SW 1271 (cell line): Measurements from ENCODE around the gene MNDA.

ENCODE experiments used
- DNase-seq, 2 experiments: peaks; one replicate each; lab custom pipeline; 2025; lab: John Stamatoyannopoulos, UW

MNDA gene

DNA sequence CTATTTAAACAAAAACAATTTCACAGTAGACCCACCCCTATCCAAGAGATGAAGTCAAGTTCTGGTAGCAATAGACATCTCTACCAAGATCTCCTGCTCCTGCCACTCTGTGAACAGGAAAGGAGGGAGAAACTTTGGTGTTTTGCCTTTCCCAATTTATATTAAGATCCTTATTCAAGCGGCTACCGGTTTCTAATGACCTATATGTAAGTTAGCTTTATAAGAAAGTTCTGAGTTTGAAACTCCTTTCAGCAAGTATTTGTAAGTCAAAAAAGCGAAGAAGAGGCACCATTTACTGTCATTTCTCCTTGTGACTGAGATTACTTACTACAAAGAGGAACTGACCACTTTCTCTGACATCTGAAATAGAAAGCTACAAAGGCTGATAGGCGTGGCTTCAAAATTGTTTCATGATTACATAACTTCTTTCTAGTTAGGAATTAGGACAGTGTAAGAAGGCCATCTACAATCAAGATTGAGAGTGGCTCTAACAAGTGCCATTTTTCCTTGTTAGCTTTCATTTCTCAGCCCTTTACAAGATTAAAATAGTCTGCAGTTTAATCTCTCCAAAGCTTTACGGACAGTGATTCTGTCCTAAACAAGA, at the start of gene MNDA:
MNDA (plus strand) TSS at position 448 of the 604 bp plus-strand sequence. CDS start 10,803 bp downstream, outside the sequence.
- DNase-seq: no peak

DNA sequence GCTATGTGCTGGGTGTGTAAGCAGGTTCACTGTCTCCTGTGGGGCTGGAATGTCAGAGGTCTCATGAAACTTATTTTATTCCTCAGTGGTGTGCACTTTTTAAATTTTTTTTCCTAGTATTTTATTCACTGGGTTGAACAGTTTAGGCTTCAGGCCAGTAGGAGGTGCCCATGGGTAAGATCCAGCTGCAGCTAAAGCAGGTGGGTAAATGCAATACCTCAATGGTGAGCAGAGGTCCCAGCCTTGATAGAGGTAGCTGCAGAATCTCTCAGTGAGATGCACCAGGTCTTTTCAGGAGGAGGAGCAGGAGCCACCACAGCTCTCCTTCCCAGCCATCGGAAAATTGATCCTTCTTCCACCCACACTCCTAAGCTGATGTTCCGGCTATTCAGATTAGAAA, 37.5 kb upstream of the MNDA start:
- no peak for DNase-seq

DNA sequence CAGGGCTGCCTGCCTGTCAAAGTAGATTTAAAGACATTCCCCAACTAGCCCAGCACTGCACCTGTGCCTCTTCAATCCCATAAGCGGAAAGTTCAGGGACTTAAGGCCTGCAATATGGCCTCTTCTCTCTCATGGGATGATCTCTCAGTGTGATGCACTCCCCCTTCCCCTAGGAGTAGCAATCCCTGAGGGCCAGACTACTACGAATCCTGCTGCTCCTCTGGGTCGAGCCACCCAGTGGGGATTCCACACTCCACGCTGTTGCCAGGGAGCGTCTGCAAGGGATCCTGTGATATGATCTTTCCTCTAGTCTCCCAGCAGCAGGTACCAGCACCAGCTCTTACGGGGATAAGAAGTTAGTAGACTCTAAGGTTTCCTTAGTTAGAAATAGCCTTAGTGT, 36.9 kb upstream of the MNDA start:
- DNase-seq: no peak

DNA sequence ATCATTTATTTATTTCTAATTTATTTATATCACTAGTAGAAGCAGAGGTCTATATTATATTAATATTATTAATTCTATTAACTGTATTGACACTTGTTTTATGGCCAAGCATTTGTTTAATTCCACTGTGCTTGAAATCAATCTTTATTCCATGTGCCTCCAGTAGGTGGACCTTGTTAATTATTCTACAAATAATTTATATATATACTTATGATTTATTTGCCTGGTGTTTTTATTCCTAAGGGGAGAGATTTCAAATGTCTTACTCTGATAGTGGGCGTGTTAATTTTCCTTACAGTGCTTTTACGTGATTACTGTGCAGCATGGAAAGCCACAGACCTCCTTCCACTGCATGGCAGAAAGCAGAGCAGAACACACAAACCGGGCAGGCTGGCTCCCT, 32.6 kb upstream of the MNDA start:
- DNase-seq: no peak

DNA sequence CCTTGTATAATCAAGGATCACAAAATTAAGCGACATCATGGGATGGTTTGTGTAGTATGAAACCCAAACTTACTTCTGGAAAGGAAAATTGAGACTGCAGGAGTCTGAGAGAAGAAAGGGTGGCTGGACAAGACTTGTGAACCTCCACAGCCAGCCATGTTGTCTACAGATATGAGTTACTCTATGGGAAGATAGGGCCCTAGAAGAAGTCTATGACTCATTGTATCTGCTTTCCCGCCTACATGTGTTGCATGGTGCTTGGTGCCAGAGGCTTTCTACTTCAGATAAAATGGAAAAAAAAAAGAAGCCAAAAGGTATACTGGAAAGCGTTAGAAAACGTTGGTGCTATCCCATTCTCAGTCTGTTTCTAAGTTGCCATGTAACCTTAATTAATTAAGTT, 31.5 kb upstream of the MNDA start:
- DNase-seq: no peak

DNA sequence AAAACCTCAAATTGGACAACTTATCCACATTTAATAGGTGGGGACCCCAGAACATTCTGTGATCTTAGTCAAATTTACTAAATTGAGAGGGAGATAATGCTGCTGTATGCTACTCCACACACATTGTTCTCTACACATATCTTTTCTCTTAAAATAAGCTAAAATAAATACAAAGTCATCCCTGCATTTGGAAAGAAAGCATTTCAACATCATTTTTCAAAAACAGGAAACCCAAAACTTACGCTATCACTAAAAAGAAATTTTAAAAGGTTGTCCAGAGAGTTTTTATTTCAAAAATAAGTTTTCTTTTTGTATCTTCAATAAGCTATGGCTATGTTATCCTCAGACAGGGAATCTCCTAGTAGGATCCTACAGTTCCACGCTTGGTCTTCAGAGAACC, 30.6 kb upstream of the MNDA start:
- DNase-seq: no peak

DNA sequence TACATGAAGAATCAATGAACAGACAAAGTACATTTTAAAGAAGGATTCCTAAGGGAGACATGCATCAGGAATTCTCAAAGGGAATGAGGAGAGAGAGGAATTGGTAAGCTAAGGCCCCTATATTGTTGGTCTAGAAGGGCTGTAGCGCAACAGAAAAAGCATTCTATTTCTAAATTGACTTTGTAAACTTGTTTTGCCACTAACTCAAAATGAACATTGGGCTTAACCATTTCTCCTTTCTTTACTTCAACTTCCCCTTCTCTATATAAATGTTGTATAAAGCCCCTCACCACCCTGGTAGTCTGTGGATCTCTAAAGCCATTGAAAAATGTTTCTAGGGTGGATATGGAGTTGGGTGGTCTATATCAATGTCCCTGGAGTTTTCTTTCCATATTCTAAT, 29.8 kb upstream of the MNDA start:
- no peak for DNase-seq

DNA sequence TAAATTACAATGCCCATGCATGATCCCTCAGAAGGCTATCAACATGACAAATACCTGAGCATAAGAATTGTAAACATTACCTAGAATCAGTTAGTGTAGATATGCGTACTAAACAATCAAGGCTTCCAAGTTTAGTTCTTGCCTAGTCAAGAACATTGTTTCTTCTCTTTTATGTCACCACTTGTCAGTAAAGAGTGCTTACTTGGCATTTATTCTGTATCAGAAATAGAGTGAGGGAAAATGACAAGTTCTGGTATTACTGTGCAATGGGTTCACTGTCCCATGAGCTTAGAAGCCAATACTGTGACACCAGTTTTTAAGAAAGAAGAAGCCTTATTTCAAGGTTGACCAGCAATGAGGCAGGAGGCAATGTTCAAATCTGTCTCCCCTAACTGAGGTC, 27.5 kb upstream of the MNDA start:
- no peak for DNase-seq

DNA sequence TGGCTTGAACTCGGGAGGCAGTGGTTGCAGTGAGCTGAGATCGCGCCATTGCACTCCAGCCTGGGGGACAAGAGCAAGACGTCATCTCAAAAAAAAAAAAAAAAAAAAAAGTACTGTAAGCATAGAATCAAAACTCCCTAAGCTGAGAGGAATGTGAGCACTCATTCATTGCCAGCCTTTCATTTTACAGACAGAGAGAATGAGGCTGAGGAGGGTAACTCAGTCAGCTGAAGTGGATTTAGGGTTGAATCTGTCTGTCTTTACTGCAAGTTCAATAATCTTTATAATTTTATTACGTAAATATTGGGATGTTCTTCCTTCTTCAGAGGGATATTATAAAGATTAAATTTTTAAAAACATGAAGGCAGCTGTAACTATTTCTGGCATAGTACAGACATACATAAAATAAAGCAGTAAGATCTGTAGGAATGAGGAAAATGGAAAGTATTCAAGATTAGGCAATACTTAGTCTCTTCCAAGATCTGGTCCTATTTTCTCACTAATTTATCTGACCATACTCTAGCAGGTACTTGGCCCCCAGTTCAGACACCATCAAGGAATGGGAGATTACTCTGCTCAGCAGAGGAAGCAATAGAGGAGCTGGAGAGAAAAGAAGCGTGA, 24.1 kb upstream of the MNDA start:
- DNase-seq: no peak

DNA sequence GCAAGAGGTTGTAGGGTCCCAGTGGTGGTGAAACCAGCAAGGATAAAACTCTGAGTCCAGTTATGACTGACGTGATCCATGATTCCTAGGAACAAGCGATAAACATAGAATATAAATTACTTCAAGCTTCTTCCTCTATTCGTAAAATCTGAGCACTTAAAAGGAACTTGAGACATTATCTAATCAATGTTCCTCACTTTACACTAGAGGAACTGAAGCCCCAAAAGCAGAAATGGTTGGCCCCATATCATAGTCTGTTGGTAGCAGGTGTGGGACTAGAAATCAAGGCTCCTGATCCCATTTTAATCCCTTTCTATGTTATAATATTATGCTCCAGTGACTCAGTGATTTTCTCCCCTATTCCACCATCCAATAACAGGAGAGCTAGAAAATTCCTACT, 21.9 kb upstream of the MNDA start:
- no peak for DNase-seq

DNA sequence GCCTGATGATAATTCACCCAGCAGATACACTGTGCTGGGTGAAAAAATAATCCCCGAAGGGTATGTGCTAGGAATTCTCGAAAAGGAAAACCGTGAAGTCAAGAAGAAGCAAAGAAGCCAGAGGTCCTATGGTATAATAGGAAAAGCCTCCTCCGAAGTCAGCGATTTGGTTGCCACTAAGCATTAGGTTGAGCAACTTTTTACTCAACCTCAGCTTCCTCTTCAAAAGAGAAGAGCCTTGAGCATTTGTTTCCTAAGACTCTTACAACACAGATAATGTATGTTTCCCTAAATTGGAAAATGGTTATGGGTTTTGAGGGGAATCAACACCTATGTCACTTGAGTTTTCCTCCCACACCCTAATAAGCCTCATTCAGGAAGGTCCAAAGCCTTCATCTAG, 21.3 kb upstream of the MNDA start:
- no peak for DNase-seq

DNA sequence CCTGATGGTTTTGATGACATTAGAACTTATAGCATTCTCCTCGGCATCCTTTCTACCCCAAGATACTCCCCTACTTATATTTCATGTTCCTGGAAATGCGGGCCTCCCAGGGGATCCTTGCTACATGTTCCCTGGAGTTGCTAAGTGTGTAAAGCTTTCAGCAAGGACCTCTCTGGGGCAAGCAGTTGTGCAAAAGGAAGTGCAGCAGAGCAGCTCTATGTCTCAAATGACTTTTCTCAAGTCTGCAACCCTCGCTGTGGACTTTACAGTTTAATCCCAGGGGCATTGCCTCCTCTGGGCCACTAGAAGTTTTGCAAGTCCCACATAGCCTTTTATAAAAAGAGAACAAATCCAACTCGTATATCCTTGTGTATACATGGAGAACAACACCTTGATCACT, 20.8 kb upstream of the MNDA start:
- no peak for DNase-seq

DNA sequence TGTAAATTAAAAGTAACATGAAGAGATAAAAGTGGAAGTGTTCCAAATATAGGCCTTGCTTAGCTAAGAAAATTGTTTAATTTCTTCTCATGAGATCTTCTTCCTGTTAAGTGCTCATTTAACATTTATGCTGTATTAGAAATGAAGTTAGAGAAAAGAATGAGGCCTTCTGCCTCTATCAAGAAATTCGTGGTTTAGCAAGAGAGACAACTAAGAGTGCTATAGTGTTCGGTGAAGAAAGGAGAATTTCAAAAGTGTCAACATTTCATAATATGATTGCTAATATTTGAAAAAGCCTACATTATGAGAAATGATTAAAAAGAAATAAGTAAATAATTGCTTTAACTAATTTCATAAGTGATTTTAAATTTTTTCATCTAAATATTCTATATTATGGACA, 18.8 kb upstream of the MNDA start:
- DNase-seq: no peak

DNA sequence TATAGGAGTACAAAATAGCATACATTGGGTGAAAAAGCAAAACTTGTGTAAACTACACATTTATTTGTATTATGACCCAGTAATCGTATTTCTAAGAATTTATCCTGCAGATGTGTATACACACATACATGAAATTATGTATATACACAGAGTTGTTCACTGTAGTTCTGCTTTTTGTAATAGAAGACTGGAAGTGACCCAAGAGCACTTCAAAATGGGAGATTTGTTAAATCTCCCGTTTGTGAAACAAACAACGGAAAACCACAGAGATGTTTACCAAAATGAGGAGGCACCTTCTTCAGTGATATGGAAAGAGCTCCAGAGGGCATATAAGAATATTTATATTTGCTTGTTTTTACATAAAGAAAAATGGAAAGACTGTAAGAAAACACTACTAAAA, 18.0 kb upstream of the MNDA start:
- DNase-seq: no peak

DNA sequence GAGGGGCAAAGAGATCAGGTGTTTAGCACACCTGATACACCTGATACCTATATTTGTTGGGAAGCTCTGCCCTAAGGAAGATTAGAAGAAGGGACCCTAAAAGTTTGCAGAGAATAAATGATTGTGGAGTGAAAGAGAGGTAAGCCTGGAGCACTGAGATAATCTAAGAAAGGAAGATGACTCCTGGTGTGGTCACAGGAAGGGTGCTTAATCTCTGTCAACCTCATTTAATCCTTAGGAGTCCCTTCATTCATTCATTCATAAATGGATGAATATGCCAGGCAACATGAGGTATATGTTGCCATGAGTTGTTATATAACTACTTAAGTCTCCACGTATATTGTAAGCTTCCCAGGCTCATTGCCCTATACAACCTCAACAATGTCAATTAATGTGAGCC, 16.2 kb upstream of the MNDA start:
- no peak for DNase-seq

DNA sequence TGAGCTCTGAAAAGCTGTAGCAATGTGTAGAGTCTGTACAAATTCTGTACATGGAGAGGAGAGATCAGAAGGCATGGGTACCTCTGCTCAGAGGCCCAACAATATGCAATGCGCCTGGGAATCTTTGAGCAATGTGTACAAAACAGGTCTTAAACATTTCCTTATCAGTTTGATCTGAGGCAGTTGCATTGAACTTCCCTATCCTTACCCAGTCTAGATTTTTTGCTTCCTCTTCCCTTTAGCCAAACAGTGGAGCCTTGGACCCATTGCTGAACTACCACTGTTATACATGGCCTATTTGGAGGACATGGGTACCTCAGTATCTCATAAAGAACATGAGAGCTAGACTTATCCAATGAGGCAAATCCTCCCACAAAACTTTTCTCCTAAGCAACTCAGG, 12.6 kb upstream of the MNDA start:
- no peak for DNase-seq

DNA sequence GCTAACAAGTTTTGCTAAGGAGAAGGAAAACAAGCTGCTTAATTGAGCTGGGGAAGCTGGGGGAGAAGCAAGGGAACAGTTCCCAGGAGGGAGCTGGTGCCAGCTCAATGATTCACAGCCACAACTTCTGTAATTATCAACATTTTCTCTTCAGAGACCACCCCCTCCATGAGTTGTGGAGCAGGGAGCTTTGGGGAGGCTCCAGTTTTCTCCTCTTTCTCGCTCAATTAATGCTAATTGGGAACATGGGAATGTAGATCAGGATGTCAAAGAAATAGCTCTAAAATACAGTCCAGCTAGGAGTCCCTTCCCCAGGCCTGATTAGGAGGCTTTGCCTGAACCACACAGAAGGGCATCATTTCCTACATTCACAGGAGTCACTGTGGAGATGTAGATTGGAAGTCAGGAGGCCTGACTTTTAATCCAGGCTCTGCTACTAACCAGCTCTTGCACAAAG, 12.1 kb upstream of the MNDA start:
- no peak for DNase-seq

DNA sequence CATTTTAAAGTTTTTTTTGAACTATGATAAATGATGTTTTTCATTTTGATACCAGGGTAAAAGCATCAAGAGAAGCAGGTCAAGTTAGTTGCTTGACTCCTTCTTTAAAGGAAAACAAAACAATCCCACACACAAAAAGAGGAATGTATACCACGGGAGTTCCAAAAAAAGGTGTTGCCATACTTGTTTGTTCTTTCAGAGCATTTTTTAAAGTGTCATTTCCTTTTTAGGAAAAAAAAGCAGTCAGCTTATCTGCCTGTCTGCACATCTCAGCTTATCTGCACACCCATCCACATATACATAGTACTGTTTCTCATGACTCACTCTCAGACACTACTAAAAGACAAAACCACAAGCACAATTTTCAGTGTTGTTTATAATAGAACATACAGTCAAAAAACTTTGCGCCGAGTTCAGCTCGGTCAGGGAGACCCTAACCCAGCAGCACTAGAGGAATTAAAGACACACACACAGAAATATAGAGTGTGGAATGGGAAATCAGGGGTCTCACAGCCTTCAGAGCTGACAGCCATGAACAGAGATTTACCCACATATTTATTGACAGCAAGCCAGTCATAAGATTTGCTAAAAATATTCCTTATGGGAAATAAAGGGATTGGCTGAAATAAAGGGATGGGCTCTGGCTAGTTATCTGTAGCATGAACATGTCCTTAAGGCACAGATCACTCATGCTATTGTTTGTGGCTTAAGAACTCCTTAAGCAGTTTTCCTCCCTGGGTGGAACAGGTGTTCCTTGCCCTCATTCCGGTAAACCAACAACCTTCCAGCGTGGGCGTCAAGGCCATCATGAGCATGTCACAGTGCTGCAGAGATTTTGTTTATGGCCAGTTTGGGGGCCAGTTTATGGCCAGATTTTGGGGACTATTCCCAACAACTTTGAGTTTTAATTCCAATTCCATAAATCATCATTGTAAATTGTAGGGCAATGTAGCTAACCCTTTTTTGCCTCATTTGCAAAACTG, 11.4 kb upstream of the MNDA start:
- no peak for DNase-seq

DNA sequence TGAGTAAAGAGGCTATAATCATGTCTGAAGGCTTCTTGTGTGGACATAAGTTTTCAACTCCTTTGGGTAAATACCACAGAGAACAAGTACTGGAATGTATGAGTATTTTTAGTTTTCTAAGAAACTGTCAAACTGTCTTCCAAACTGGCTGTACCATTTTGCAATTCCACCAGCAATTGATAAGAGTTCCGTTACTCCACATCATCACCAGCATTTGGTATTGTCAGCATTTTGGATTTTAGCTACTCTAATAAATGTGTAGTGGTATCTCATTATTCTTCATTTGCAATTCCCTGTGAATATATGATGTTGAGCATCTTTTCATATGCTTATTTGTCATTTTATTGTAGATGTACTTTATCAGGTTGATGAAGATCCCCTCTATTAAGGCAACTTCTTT, 9.4 kb upstream of the MNDA start:
- DNase-seq: no peak

DNA sequence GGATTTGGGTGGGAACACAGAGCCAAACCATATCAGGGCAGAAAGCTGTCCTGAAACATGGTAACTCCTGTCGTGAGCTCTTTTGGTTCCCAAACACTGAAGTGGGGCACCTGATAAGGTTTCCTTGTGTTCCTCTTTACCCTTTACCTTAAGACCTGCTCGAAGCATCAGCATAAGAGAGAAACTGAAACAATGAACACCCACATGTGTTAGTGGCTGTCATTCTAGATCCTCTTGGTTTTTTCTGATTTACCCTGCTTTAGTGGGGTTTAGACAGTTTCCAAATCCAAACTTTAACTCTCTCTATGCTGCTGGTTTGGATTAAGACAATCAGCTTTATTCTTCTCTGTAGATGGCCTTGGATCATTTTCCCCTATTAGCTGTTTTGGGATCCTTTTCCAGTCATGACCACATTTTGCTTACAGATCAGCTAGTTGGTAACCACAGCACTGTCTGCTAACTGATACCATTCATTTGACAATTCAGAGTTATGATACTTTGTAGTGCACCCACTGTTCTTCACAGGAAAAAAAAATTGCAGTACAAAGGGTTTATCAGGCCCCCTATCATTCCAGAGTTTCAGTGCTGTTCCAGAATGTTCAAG, 975 bp upstream of the MNDA start:
- DNase-seq: no peak

DNA sequence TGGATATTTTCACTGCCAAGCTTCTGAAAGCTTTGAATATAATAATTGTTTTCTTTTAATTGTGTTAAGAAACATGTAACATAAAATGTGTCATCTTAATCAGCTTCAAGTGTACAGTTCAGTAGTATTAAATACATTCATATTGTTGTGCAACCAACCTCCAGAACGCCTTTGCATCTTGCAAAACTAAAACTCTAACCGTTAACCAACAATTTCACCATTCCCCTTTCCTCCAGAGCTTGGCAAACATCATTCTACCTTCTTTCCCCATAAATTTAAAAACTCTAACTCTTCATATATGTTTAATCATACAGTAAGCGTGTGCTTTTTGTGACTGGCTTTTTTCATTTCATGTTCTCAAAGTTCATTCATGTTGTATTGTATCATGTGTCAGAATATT, 2.1 kb downstream of the MNDA start:
- DNase-seq: no peak

DNA sequence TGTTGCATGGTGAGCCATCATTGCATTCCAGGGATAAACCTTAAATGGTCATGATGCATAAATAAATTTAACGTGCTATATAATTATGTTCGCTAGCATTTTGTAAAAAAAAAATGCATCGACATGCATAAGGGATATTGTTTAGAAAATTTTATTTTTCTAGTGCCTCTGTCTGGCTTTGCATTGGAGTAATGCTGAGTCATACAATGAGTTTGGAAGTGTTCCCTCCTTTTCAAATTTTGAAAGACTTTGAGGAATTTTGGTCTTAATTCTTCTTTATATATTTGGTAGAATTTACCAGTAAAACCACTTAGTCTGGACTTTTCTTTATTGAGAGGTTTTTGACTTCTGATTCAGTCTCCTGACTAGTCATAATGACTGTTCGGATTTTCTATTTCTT, 4.9 kb downstream of the MNDA start:
- DNase-seq: no peak

DNA sequence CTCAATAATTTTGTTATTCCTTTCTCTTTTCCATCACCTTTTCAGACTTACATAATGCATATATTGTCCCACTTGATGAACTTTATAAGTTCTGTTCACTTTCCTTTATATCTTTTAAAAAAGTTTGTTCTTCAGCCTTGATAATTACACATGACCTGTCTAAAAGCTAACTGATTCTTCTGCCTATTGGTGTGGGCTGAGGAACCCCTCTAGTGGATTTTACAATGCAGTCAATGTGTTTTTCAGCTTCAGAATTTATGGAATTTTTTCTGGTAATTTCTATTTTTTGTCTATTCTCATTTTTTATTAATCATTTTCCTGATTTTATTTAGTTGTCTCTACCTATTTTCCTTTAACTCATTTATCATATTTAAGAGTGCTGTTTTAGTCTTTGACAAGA, 7.5 kb downstream of the MNDA start:
- no peak for DNase-seq
